Measurements from ENCODE around the gene SPATA6L. TPM values are rescaled to one million over a fixed set of nuclear protein-coding genes. Genes with fewer than 3 reads are reported as not detected.

The SPATA6L gene, protein sequence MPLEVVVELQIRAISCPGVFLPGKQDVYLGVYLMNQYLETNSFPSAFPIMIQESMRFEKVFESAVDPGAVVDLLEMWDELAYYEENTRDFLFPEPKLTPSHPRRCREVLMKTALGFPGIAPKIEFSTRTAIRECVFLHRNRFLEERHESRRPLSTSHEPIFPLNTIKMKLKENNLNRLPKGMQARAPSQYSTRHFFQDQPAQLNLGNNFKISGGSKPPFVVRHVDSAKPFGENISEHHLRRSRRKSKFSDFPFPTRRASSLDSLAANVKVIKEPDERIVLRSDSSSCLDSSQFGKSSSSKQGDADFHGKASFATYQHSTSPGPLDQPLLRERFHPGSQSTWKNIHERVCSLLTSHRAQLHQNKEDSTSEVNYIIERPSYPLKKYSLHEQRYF
- 0.79 and 0.81 TPM in 2 replicates for total RNA-seq

DNA sequence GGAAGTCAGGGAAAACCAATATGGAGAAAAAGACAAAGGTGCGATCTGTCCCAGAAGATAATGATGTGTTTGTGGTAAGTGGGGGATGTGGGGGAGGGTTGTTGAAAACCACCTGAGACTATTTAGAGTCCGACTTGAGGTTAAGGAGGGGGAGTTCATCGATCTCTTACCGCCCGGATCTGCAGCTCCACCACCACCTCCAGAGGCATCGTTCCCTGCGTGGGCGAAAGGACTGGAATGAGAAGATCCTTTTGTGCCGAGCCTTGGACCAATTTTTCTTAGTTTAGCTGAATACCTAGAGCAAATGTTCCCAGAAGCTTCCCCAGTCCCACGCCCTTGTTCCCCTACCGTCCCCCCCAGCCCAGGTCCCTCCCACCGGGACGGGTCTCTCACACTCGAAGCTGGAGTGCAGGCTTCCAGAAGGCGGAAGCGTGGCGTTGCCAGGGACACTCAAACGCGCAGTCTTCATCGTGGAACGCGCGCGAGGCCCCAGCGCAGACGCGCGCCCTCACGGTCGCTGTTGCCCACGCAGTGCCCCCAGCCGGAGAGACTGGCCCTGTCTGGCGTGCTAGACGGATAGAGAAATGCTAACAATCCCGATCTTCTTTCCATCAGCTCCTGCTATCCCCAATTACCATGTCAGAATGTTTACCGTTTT, at the start of gene SPATA6L:
TSS of gene SPATA6L (minus strand) at position 439 of the 658 bp plus-strand sequence. CDS start at position 209, 230 bp downstream.

GRCh38 chr9:4679268-4680172, 13.2 kb upstream of the SPATA6L start, which contains the start of gene CDC37L1:
CDC37L1 (plus strand) TSS chr9:4679569; CDS start chr9:4679768, 199 bp downstream.

DNA sequence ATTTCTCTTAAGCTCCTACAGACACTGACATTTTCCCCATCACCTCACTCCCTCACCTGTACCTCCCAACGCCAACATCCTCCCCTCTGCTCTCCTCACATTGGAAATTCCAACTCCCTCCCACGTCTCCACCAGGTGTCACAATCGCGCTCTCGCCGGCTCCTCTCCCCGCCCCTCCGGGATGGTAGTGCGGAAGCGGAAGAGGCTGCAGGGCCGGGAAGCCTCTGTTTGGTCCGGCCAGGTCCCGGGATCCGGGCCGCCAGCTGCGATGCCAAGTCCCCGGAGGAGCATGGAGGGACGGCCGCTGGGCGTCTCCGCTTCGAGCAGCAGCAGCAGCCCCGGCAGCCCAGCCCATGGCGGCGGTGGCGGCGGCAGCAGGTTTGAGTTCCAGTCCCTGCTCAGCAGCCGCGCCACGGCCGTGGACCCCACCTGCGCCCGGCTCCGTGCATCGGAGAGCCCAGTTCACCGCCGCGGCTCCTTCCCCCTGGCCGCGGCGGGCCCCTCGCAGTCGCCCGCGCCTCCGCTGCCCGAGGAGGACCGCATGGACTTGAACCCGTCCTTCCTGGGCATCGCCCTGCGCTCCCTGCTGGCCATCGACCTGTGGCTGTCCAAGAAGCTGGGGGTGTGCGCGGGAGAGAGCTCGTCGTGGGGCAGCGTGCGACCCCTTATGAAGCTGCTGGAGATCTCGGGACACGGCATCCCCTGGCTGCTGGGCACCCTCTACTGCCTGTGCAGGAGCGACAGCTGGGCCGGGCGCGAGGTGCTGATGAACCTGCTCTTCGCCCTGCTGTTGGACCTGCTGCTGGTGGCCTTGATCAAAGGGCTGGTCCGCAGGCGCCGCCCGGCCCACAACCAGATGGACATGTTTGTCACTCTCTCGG, 3.9 kb downstream of the SPATA6L start, which contains the start of gene PLPP6:
TSS of gene PLPP6 (plus strand) at position 187 of the 881 bp plus-strand sequence. CDS start at position 269, 82 bp downstream.

Other genes with a start within 250 kb of the SPATA6L start
- gene SLC1A1, start 176.0 kb downstream of the SPATA6L start, total RNA-seq: 38.7 and 78.2 TPM in 2 replicates
- 5.5 and 7.3 TPM in 2 replicates for gene PLPP6, start 4.2 kb downstream of the SPATA6L start, total RNA-seq
- gene CDC37L1, start 13.1 kb upstream of the SPATA6L start, total RNA-seq: 18.5 and 22.5 TPM in 2 replicates
- 62.0 and 90.6 TPM in 2 replicates for gene AK3, start 74.7 kb upstream of the SPATA6L start, total RNA-seq
- gene RCL1, start 126.5 kb upstream of the SPATA6L start, total RNA-seq: 10.4 and 14.8 TPM in 2 replicates